HCT116 (cell line): ENCODE results near the gene SHROOM3. TPM values are rescaled to one million over a fixed set of nuclear protein-coding genes. Genes with fewer than 3 reads are reported as not detected.

ENCODE experiments used
- ATAC-seq: fragments of 200-7000 bp; cut with Tn5 transposase; 2 replicates; pipeline ENCODE4 v1.9.1; 2020; ENCODE audit warnings: mild to moderate bottlenecking, moderate library complexity
- BruUV-seq: library from RNA; stranded (reverse); fragments of 400-500 nt; replicated peaks from 2 replicates; lab custom pipeline; 2021; lab: Mats Ljungman, UMichigan
- CTCF ChIA-PET: fragments of 300-600 bp; sonication (Branson Sonifier 250); formaldehyde crosslinking; loops from one replicate; lab custom pipeline; 2021; ENCODE audit warnings: antibody characterized with exemption; lab: Charles Lee
- POLR2A ChIA-PET: fragments of 300-600, 350-600 bp; sonication (Branson Sonifier 250); formaldehyde crosslinking; loops from one replicate; lab custom pipeline; 2021; ENCODE audit warnings: antibody characterized with exemption; lab: Charles Lee
- RAD21 ChIA-PET, 2 experiments: fragments of 300-600 bp; sonication (Branson Sonifier 250); formaldehyde crosslinking; loops; one replicate each; lab custom pipeline; 2023; ENCODE audit warnings: low total read pairs in 2 of 2; ENCODE audit not compliant: uncharacterized antibody in 2 of 2, unreplicated experiment in 2 of 2, low non-redundant PET in 1 of 2; lab: Charles Lee
- DNase-seq: peaks from one replicate; pipeline ENCODE4 v3.0.0-alpha.2; 2010; ENCODE audit warnings: low read depth, low spot score
- H2AFZ ChIP-seq: fragments of 200-600 bp; shearing (Covaris generic), sonication (generic); 2 replicates; pipeline ENCODE4 v1.6.1; 2017; ENCODE audit warnings: low read depth, mixed run types, mixed read lengths, antibody characterized with exemption, low read length; ENCODE audit not compliant: poor library complexity, severe bottlenecking
- H3K27ac ChIP-seq: 2 replicates; pipeline ENCODE4 v1.5.1; 2012; ENCODE audit warnings: low read depth, low read length
- H3K27me3 ChIP-seq: fragments of 200-600 bp; sonication (generic); 2 replicates; pipeline ENCODE4 v1.6.1; 2016; ENCODE audit warnings: mixed run types, low read length, mixed read lengths; ENCODE audit not compliant: insufficient read depth
- H3K36me3 ChIP-seq, 2 experiments: fragments of 200-500 bp in 1 of 2; fragments of 200-600 bp in 1 of 2; sonication (Bioruptor generic) in 1 of 2; sonication (generic) in 1 of 2; 2 replicates each; pipeline versions ENCODE4 v1.5.1 to v1.6.1; 2014 to 2016; ENCODE audit warnings: low read length in 2 of 2, inconsistent platforms in 1 of 2, mixed read lengths in 1 of 2, mixed run types in 1 of 2; ENCODE audit not compliant: insufficient read depth in 2 of 2, control insufficient read depth in 1 of 2
- H3K4me1 ChIP-seq, 2 experiments: fragments of 200-600 bp in 1 of 2; sonication (generic) in 1 of 2; 2 replicates each; pipeline versions ENCODE4 v1.5.1 to v1.6.1; 2012 to 2017; ENCODE audit warnings: low read length in 2 of 2, inconsistent platforms in 1 of 2, mild to moderate bottlenecking in 1 of 2, mixed read lengths in 1 of 2, mixed run types in 1 of 2, moderate library complexity in 1 of 2; ENCODE audit not compliant: insufficient read depth in 2 of 2, control insufficient read depth in 1 of 2
- H3K4me2 ChIP-seq: fragments of 200-600 bp; sonication (generic); 2 replicates; pipeline ENCODE4 v1.6.1; 2017; ENCODE audit warnings: mixed run types, low read length, mixed read lengths
- H3K4me3 ChIP-seq, 2 experiments: fragments of 200-600 bp in 1 of 2; sonication (generic) in 1 of 2; replicated peaks in 1 of 2; 2 replicates each; pipeline ENCODE4 v1.5.1; 2011 to 2016; ENCODE audit warnings: low read length in 2 of 2, control low read depth in 1 of 2, low read depth in 1 of 2, mild to moderate bottlenecking in 1 of 2, mixed read lengths in 1 of 2, mixed run types in 1 of 2
- H3K79me2 ChIP-seq: fragments of 200-600 bp; sonication (generic); 2 replicates; pipeline ENCODE4 v1.6.1; 2017; ENCODE audit warnings: mild to moderate bottlenecking, mixed run types, low read length, moderate library complexity, mixed read lengths; ENCODE audit not compliant: insufficient read depth
- H3K9ac ChIP-seq: fragments of 200-600 bp; sonication (generic); 2 replicates; pipeline ENCODE4 v1.6.1; 2016; ENCODE audit warnings: low read length, mixed read lengths
- H3K9me2 ChIP-seq: fragments of 200-600 bp; sonication (generic), shearing (Covaris generic); 2 replicates; pipeline ENCODE4 v1.6.1; 2017; ENCODE audit warnings: mixed run types, mild to moderate bottlenecking, moderate library complexity; ENCODE audit not compliant: insufficient read depth
- H3K9me3 ChIP-seq, 2 experiments: fragments of 200-500 bp in 1 of 2; fragments of 200-600 bp in 1 of 2; sonication (Bioruptor generic) in 1 of 2; sonication (generic) in 1 of 2; 2 replicates each; pipeline ENCODE4 v1.6.1; 2014 to 2017; ENCODE audit warnings: low read length in 2 of 2, mixed read lengths in 2 of 2, inconsistent platforms in 1 of 2, low read depth in 1 of 2, mild to moderate bottlenecking in 1 of 2, mixed run types in 1 of 2, moderate library complexity in 1 of 2; ENCODE audit not compliant: control insufficient read depth in 1 of 2, insufficient read depth in 1 of 2
- H4K20me1 ChIP-seq: fragments of 200-600 bp; sonication (generic), shearing (Covaris generic); 2 replicates; pipeline ENCODE4 v1.6.1; 2017; ENCODE audit warnings: mixed run types, mild to moderate bottlenecking, moderate library complexity; ENCODE audit not compliant: insufficient read depth
- ATF3 ChIP-seq: IDR thresholded peaks from 2 replicates; pipeline ENCODE4 v1.6.1; 2012
- CBX3 ChIP-seq: IDR thresholded peaks from 2 replicates; pipeline ENCODE4 v1.6.1; 2012; ENCODE audit warnings: low read depth
- CEBPB ChIP-seq: IDR thresholded peaks from 2 replicates; pipeline ENCODE4 v1.6.1; 2012; ENCODE audit warnings: low read depth
- CTCF ChIP-seq, 3 experiments: fragments of 200-600 bp in 1 of 3; sonication (generic) in 1 of 3; IDR thresholded peaks in 2 of 3; conservative IDR thresholded peaks in 1 of 3; 2 replicates each; pipeline ENCODE4 v1.5.1; 2012 to 2017; ENCODE audit warnings: low read depth in 2 of 3, low read length in 2 of 3, antibody characterized with exemption in 1 of 3, borderline replicate concordance in 1 of 3, control low read depth in 1 of 3, mild to moderate bottlenecking in 1 of 3, mixed read lengths in 1 of 3, mixed run types in 1 of 3, moderate library complexity in 1 of 3; ENCODE audit not compliant: insufficient read depth in 1 of 3
- ELF1 ChIP-seq: IDR thresholded peaks from 2 replicates; pipeline ENCODE4 v1.6.1; 2012; ENCODE audit warnings: low read depth, borderline replicate concordance
- EZH2 ChIP-seq: fragments of 200-600 bp; sonication (generic); IDR thresholded peaks from 2 replicates; pipeline ENCODE4 v1.6.1; 2017; ENCODE audit warnings: antibody characterized with exemption, mixed run types
- EZH2phosphoT487 ChIP-seq: fragments of 200-600 bp; IDR thresholded peaks from 2 replicates; pipeline ENCODE4 v1.6.1; 2018; ENCODE audit warnings: antibody characterized with exemption, borderline replicate concordance
- FOSL1 ChIP-seq: IDR thresholded peaks from 2 replicates; pipeline ENCODE4 v1.6.1; 2012; ENCODE audit warnings: low read depth
- POLR2A ChIP-seq: IDR thresholded peaks from 2 replicates; pipeline ENCODE4 v1.7.0; 2011; ENCODE audit warnings: borderline replicate concordance; ENCODE audit not compliant: insufficient read depth, insufficient read length; ENCODE audit errors: extremely low read depth
- POLR2AphosphoS5 ChIP-seq: IDR thresholded peaks from 2 replicates; pipeline ENCODE4 v1.6.1; 2011; ENCODE audit warnings: mild to moderate bottlenecking, low read depth, low read length, moderate library complexity
- RAD21 ChIP-seq: IDR thresholded peaks from 2 replicates; pipeline ENCODE4 v1.6.1; 2012; ENCODE audit warnings: low read depth, mild to moderate bottlenecking
- SIN3A ChIP-seq: IDR thresholded peaks from 2 replicates; pipeline ENCODE4 v1.6.1; 2012; ENCODE audit warnings: low read depth
- SRF ChIP-seq: IDR thresholded peaks from 2 replicates; pipeline ENCODE4 v1.6.1; 2012; ENCODE audit warnings: low read depth
- TCF7L2 ChIP-seq: IDR thresholded peaks from 2 replicates; pipeline ENCODE4 v1.7.0; 2011; ENCODE audit warnings: borderline replicate concordance, inconsistent platforms; ENCODE audit not compliant: insufficient read depth, insufficient read length; ENCODE audit errors: extremely low read depth
- YY1 ChIP-seq: IDR thresholded peaks from 2 replicates; pipeline ENCODE4 v1.6.1; 2011; ENCODE audit warnings: low read length, low read depth, moderate library complexity, mild to moderate bottlenecking; ENCODE audit not compliant: insufficient replicate concordance; ENCODE audit errors: extremely low read depth
- ZFX ChIP-seq: fragments of 450-650 bp; IDR thresholded peaks from 2 replicates; pipeline ENCODE4 v1.6.1; 2017
- ZNF274 ChIP-seq: fragments of 200-500 bp; sonication (Bioruptor generic); IDR thresholded peaks from 2 replicates; pipeline ENCODE4 v1.6.1; 2014; ENCODE audit warnings: mild to moderate bottlenecking, low read depth, low read length, inconsistent platforms
- intact Hi-C: fragments of 100-400 bp; cut with micrococcal nuclease; formaldehyde crosslinking; loops from 2 replicates; pipeline ENCODE4 v1.10.0; 2022
- total RNA-seq: library from RNA; stranded (reverse); gene quantifications from one replicate; pipeline ENCODE4 v1.2.1, GENCODE V29; 2021; ENCODE audit not compliant: unreplicated experiment

SHROOM3 gene
- total RNA-seq, 1 experiment from 2014 or later, result 22.5 TPM

- Histone ChIP-seq H3K9ac (no peak overlapping the region), H3K4me1 (peaks cover 21 to 41% of the 10 kb centered on the region in 2 experiments), H3K9me3 (peaks cover 0 to 6% of the 10 kb centered on the region in 2 experiments; a peak in 1 of 4 replicates), H3K79me2 (no peaks in the 10 kb centered on the region; the same call in 1 of the 2 replicates), H3K36me3 (peaks cover 0 to 7% of the 10 kb centered on the region in 2 experiments; a peak in 1 of 4 replicates), H3K9me2 (no peaks in the 10 kb centered on the region), H3K4me2 (no peak overlapping the region), H3K27me3 (no peaks in the 10 kb centered on the region), H3K27ac (no peak overlapping the region), H3K4me3 (no peak overlapping the region), H4K20me1 (no peaks in the 10 kb centered on the region), H2AFZ (no peak overlapping the region)
- ATAC-seq (no peak), DNase-seq (no peak)
- ChIA-PET RAD21 (no interaction called here), CTCF (no interaction called here), POLR2A (no interaction called here)
- intact Hi-C loops, result loop anchor here (10.0 kb wide), 1 partner anchor 453 kb away; no protein-coding TSS in a partner anchor
- TF ChIP-seq CBX3, result no peak
- TF ChIP-seq ATF3, result no peak
- TF ChIP-seq SRF, result no peak
- TF ChIP-seq TCF7L2, result no peak
- no peak for TF ChIP-seq POLR2A
- TF ChIP-seq SIN3A, result no peak
- no peak for TF ChIP-seq CEBPB
- TF ChIP-seq POLR2AphosphoS5, result no peak
- TF ChIP-seq ELF1, result no peak
- no peak for TF ChIP-seq ZNF274
- no peak for TF ChIP-seq EZH2
- no peak for TF ChIP-seq CTCF (IDR thresholded peaks at IDR 0.05 in 2 of 3, conservative IDR thresholded peaks at IDR 0.05 in 1 of 3; ENCODE audit: borderline replicate concordance in 1 of 3, insufficient read depth in 1 of 3, low read depth in 2 of 3, low read length in 2 of 3)
- no peak for TF ChIP-seq YY1
- no peak for TF ChIP-seq EZH2phosphoT487
- TF ChIP-seq RAD21, result no peak
- no peak for TF ChIP-seq ZFX
- no peak for TF ChIP-seq FOSL1
- no TSS peak for BruUV-seq
These were observed 316.7 kb downstream of the SHROOM3 start for GRCh38 chr4:76751612-76752343.
